Mesenchymal stem cell (in vitro differentiated cells and primary cell): ENCODE data around the gene LRRTM4.

Source experiments
- DNase-seq: peaks from one replicate; pipeline ENCODE4 v3.0.0-alpha.2; 2013
- H2AFZ ChIP-seq: one replicate; pipeline ENCODE4 v1.6.1; 2013; ENCODE audit warnings: low read depth, mild to moderate bottlenecking, control low read depth, inconsistent platforms, low read length, moderate library complexity
- H2AK5ac ChIP-seq: 2 replicates; pipeline ENCODE4 v1.6.1; 2013; ENCODE audit warnings: low read length, moderate library complexity, mild to moderate bottlenecking, inconsistent platforms; ENCODE audit not compliant: severe bottlenecking
- H2BK120ac ChIP-seq: one replicate; pipeline ENCODE4 v1.6.1; 2013; ENCODE audit warnings: low read depth, mild to moderate bottlenecking, inconsistent platforms, low read length, moderate library complexity
- H2BK12ac ChIP-seq, 2 experiments: one replicate each; pipeline ENCODE4 v1.6.1; 2013; ENCODE audit warnings: inconsistent platforms in 2 of 2, low read length in 2 of 2, mild to moderate bottlenecking in 2 of 2, moderate library complexity in 2 of 2, control low read depth in 1 of 2
- H2BK15ac ChIP-seq: one replicate; pipeline ENCODE4 v1.6.1; 2013; ENCODE audit warnings: mild to moderate bottlenecking, low read depth, inconsistent platforms; ENCODE audit not compliant: poor library complexity, severe bottlenecking
- H2BK5ac ChIP-seq: 2 replicates; pipeline ENCODE4 v1.6.1; 2013; ENCODE audit warnings: low read depth, mild to moderate bottlenecking, low read length, control low read depth, inconsistent platforms; ENCODE audit not compliant: poor library complexity, severe bottlenecking
- H3K14ac ChIP-seq, 2 experiments: one replicate each; pipeline ENCODE4 v1.6.1; 2013; ENCODE audit warnings: inconsistent platforms in 2 of 2, low read length in 2 of 2, control low read depth in 1 of 2, mild to moderate bottlenecking in 1 of 2, moderate library complexity in 1 of 2
- H3K18ac ChIP-seq, 2 experiments: one replicate each; pipeline ENCODE4 v1.6.1; 2013; ENCODE audit warnings: inconsistent platforms in 2 of 2, low read length in 2 of 2, control low read depth in 1 of 2, low read depth in 1 of 2, mild to moderate bottlenecking in 1 of 2
- H3K23ac ChIP-seq, 2 experiments: one replicate each; pipeline ENCODE4 v1.6.1; 2013; ENCODE audit warnings: inconsistent platforms in 2 of 2, low read length in 2 of 2, mild to moderate bottlenecking in 2 of 2, moderate library complexity in 2 of 2, control low read depth in 1 of 2
- H3K27ac ChIP-seq: 2 replicates; pipeline ENCODE4 v1.5.1; 2013; ENCODE audit warnings: mild to moderate bottlenecking, moderate library complexity, low read length, control low read depth, inconsistent platforms; ENCODE audit not compliant: poor library complexity, severe bottlenecking
- H3K27me3 ChIP-seq, 2 experiments: 2 replicates each; pipeline versions ENCODE4 v1.6.1 to v1.7.0; 2013; ENCODE audit warnings: low read length in 2 of 2, mild to moderate bottlenecking in 2 of 2, moderate library complexity in 2 of 2, control low read depth in 1 of 2, inconsistent platforms in 1 of 2; ENCODE audit not compliant: control insufficient read depth in 1 of 2, insufficient read depth in 1 of 2
- H3K36me3 ChIP-seq, 2 experiments: 2 replicates each; pipeline versions ENCODE4 v1.6.1 to v1.7.0; 2013; ENCODE audit warnings: low read length in 2 of 2, control low read depth in 1 of 2, inconsistent platforms in 1 of 2, low read depth in 1 of 2, mild to moderate bottlenecking in 1 of 2; ENCODE audit not compliant: insufficient read depth in 2 of 2, control insufficient read depth in 1 of 2
- H3K4ac ChIP-seq, 2 experiments: one replicate each; pipeline ENCODE4 v1.6.1; 2013; ENCODE audit warnings: inconsistent platforms in 2 of 2, low read length in 2 of 2, mild to moderate bottlenecking in 2 of 2, moderate library complexity in 2 of 2, control low read depth in 1 of 2, low read depth in 1 of 2
- H3K4me1 ChIP-seq: 2 replicates; pipeline ENCODE4 v1.6.1; 2013; ENCODE audit warnings: low read depth, low read length, control low read depth; ENCODE audit not compliant: control insufficient read depth, insufficient read depth
- H3K4me2 ChIP-seq: 2 replicates; pipeline ENCODE4 v1.6.1; 2013; ENCODE audit warnings: low read length, mild to moderate bottlenecking, inconsistent platforms; ENCODE audit not compliant: poor library complexity, severe bottlenecking
- H3K4me3 ChIP-seq, 2 experiments: 2 replicates each; pipeline versions ENCODE4 v1.5.1 to v1.7.0; 2013; ENCODE audit warnings: low read length in 2 of 2, mild to moderate bottlenecking in 2 of 2, control low read depth in 1 of 2, low read depth in 1 of 2; ENCODE audit not compliant: insufficient read depth in 1 of 2
- H3K79me1 ChIP-seq: replicated peaks from 2 replicates; pipeline ENCODE4 v1.6.1; 2013; ENCODE audit warnings: mild to moderate bottlenecking, control low read depth, low read length, inconsistent platforms; ENCODE audit not compliant: poor library complexity, severe bottlenecking
- H3K9ac ChIP-seq: 2 replicates; pipeline ENCODE4 v1.7.0; 2013; ENCODE audit warnings: mild to moderate bottlenecking, low read length, moderate library complexity
- H3K9me3 ChIP-seq: 2 replicates; pipeline ENCODE4 v1.7.0; 2013; ENCODE audit warnings: mild to moderate bottlenecking, low read length; ENCODE audit not compliant: control insufficient read depth
- H4K8ac ChIP-seq: one replicate; pipeline ENCODE4 v1.6.1; 2013; ENCODE audit warnings: inconsistent platforms, mild to moderate bottlenecking, low read length, moderate library complexity
- H4K91ac ChIP-seq: one replicate; pipeline ENCODE4 v1.6.1; 2013; ENCODE audit warnings: mild to moderate bottlenecking, low read length, inconsistent platforms
- WGBS: methylation state at CpG from one replicate; pipeline ENCODE4 v1.1.7; 2013; ENCODE audit warnings: mixed read lengths; 5-methylcytosine and 5-hydroxymethylcytosine counted together

The LRRTM4 gene

GRCh38 chr2:77121518-77121917 lies 400.7 kb downstream of the LRRTM4 start:
- peaks cover 4% of the 10 kb centered on the region for H3K9me3 ChIP-seq
- no peak overlapping the region for H3K23ac ChIP-seq
- no peaks in the 10 kb centered on the region for H3K79me1 ChIP-seq
- no peak overlapping the region for H4K91ac ChIP-seq
- H2BK5ac ChIP-seq = no peak overlapping the region
- no peak overlapping the region for H2BK15ac ChIP-seq
- H3K36me3 ChIP-seq = no peaks in the 10 kb centered on the region
- no peaks in the 10 kb centered on the region for H3K27me3 ChIP-seq
- H3K27ac ChIP-seq = no peak overlapping the region
- H2AK5ac ChIP-seq = no peak overlapping the region
- no peak overlapping the region for H3K4ac ChIP-seq
- no peak overlapping the region for H2BK120ac ChIP-seq
- no peak overlapping the region for H3K4me3 ChIP-seq
- no peak overlapping the region for H3K9ac ChIP-seq
- DNase-seq = no peak
- H4K8ac ChIP-seq = no peak overlapping the region
- no peak overlapping the region for H2AFZ ChIP-seq
- 86% methylated on average over 1 of the region's 3 CpGs for WGBS
- H3K14ac ChIP-seq = no peak overlapping the region
- H3K4me1 ChIP-seq = no peaks in the 10 kb centered on the region
- no peak overlapping the region for H2BK12ac ChIP-seq
- no peak overlapping the region for H3K18ac ChIP-seq
- H3K4me2 ChIP-seq = no peak overlapping the region

- no peak overlapping the region for H2BK12ac ChIP-seq
- H3K4me1 ChIP-seq = no peaks in the 10 kb centered on the region
- no peak overlapping the region for H4K8ac ChIP-seq
- H2BK15ac ChIP-seq = no peak overlapping the region
- H3K14ac ChIP-seq = no peak overlapping the region
- no peak overlapping the region for H3K4ac ChIP-seq
- no peak overlapping the region for H3K27ac ChIP-seq
- H3K4me2 ChIP-seq = no peak overlapping the region
- no peak overlapping the region for H3K23ac ChIP-seq
- no peak overlapping the region for H2AK5ac ChIP-seq
- H2BK120ac ChIP-seq = no peak overlapping the region
- H3K79me1 ChIP-seq = no peaks in the 10 kb centered on the region
- no peak overlapping the region for H3K18ac ChIP-seq
- peaks cover 4% of the 10 kb centered on the region for H3K9me3 ChIP-seq
- no peak overlapping the region for H4K91ac ChIP-seq
- H2AFZ ChIP-seq = no peak overlapping the region
- WGBS = no CpG with 5 or more reads among the region's 1 CpG
- H3K4me3 ChIP-seq = no peak overlapping the region
- no peak overlapping the region for H2BK5ac ChIP-seq
- H3K27me3 ChIP-seq = no peaks in the 10 kb centered on the region
- H3K36me3 ChIP-seq = no peaks in the 10 kb centered on the region
- no peak for DNase-seq
- no peak overlapping the region for H3K9ac ChIP-seq
Measured at GRCh38 chr2:77119333-77119732, 402.8 kb downstream of the LRRTM4 start.

GRCh38 chr2:77108915-77109314 lies 413.3 kb downstream of the LRRTM4 start:
- H3K18ac ChIP-seq = no peak overlapping the region
- H2AK5ac ChIP-seq = no peak overlapping the region
- H4K91ac ChIP-seq = no peak overlapping the region
- H2BK5ac ChIP-seq = no peak overlapping the region
- no peak overlapping the region for H2BK120ac ChIP-seq
- no peak overlapping the region for H3K27ac ChIP-seq
- H3K9ac ChIP-seq = no peak overlapping the region
- no peak overlapping the region for H3K4me2 ChIP-seq
- H3K79me1 ChIP-seq = no peaks in the 10 kb centered on the region
- H2AFZ ChIP-seq = no peak overlapping the region
- H3K4me3 ChIP-seq = no peak overlapping the region
- H3K14ac ChIP-seq = no peak overlapping the region
- H2BK15ac ChIP-seq = no peak overlapping the region
- H3K9me3 ChIP-seq = peaks cover 3% of the 10 kb centered on the region
- no peaks in the 10 kb centered on the region for H3K4me1 ChIP-seq
- H4K8ac ChIP-seq = no peak overlapping the region
- no peak overlapping the region for H2BK12ac ChIP-seq
- H3K36me3 ChIP-seq = no peaks in the 10 kb centered on the region
- H3K23ac ChIP-seq = no peak overlapping the region
- no CpG with 5 or more reads among the region's 1 CpG for WGBS
- DNase-seq = no peak
- no peak overlapping the region for H3K4ac ChIP-seq
- H3K27me3 ChIP-seq = no peaks in the 10 kb centered on the region

GRCh38 chr2:77105008-77105407 lies 417.2 kb downstream of the LRRTM4 start:
- no CpG with 5 or more reads among the region's 3 CpGs for WGBS
- no peaks in the 10 kb centered on the region for H3K4me1 ChIP-seq
- H3K27me3 ChIP-seq = no peaks in the 10 kb centered on the region
- no peak overlapping the region for H4K91ac ChIP-seq
- no peak overlapping the region for H2AFZ ChIP-seq
- no peak overlapping the region for H3K9ac ChIP-seq
- H2BK15ac ChIP-seq = no peak overlapping the region
- no peak overlapping the region for H2BK12ac ChIP-seq
- H2AK5ac ChIP-seq = no peak overlapping the region
- H3K23ac ChIP-seq = no peak overlapping the region
- H3K4me3 ChIP-seq = no peak overlapping the region
- H3K79me1 ChIP-seq = no peaks in the 10 kb centered on the region
- no peak overlapping the region for H3K14ac ChIP-seq
- H2BK5ac ChIP-seq = no peak overlapping the region
- no peaks in the 10 kb centered on the region for H3K9me3 ChIP-seq
- no peak overlapping the region for H3K27ac ChIP-seq
- DNase-seq = no peak
- H3K36me3 ChIP-seq = no peaks in the 10 kb centered on the region
- no peak overlapping the region for H2BK120ac ChIP-seq
- H3K4ac ChIP-seq = no peak overlapping the region
- no peak overlapping the region for H3K4me2 ChIP-seq
- no peak overlapping the region for H4K8ac ChIP-seq
- no peak overlapping the region for H3K18ac ChIP-seq
